Chondrocyte (in vitro differentiated cells): Measurements from ENCODE around the gene SLBP. TPM values are rescaled to one million over a fixed set of nuclear protein-coding genes. Genes with fewer than 3 reads are reported as not detected.

Experiments used
- DNase-seq: peaks from one replicate; pipeline ENCODE4 v3.0.0; 2021; ENCODE audit warnings: mixed read lengths, low spot score
- H3K27ac Mint-ChIP-seq: one replicate; pipeline ENCODE4 v1.8.0; 2021; ENCODE audit warnings: mild to moderate bottlenecking, moderate library complexity, mixed read lengths; ENCODE audit not compliant: unreplicated experiment
- H3K27me3 Mint-ChIP-seq: 2 replicates; pipeline ENCODE4 v1.8.0; 2021; ENCODE audit warnings: low read depth, mixed read lengths
- H3K36me3 Mint-ChIP-seq: 2 replicates; pipeline ENCODE4 v1.8.0; 2021; ENCODE audit warnings: low read depth, mixed read lengths
- H3K4me1 Mint-ChIP-seq: 2 replicates; pipeline ENCODE4 v1.8.0; 2021; ENCODE audit warnings: low read depth, mild to moderate bottlenecking, mixed read lengths
- H3K4me3 Mint-ChIP-seq: one replicate; pipeline ENCODE4 v1.8.0; 2021; ENCODE audit warnings: mild to moderate bottlenecking, moderate library complexity, mixed read lengths; ENCODE audit not compliant: unreplicated experiment
- H3K9me3 Mint-ChIP-seq: 2 replicates; pipeline ENCODE4 v1.8.0; 2021; ENCODE audit warnings: low read depth, mixed read lengths
- CTCF ChIP-seq: fragments of 200-600 bp; sonication (generic); IDR thresholded peaks from 2 replicates; pipeline ENCODE4 v1.5.0; 2021; ENCODE audit warnings: antibody characterized with exemption, mild to moderate bottlenecking, moderate library complexity
- total RNA-seq: library from RNA; stranded (reverse); gene quantifications from 3 replicates; pipeline ENCODE4 v1.2.1, GENCODE V29; 2021

Gene SLBP
- total RNA-seq, 1 donor from 2014 or later, result 48.7 TPM

GRCh38 chr4:1754336-1754735, 42.2 kb upstream of the SLBP start:
- no peak for DNase-seq
- no peak overlapping the region for H3K27ac Mint-ChIP-seq
- TF ChIP-seq CTCF, result no peak
- no peaks in the 10 kb centered on the region for H3K27me3 Mint-ChIP-seq
- H3K9me3 Mint-ChIP-seq, result no peaks in the 10 kb centered on the region
- H3K4me3 Mint-ChIP-seq, result no peak overlapping the region
- H3K36me3 Mint-ChIP-seq, result no peaks in the 10 kb centered on the region
- H3K4me1 Mint-ChIP-seq, result no peaks in the 10 kb centered on the region

GRCh38 chr4:1753697-1754311, 41.7 kb upstream of the SLBP start:
- Mint-ChIP-seq H3K9me3 (no peaks in the 10 kb centered on the region), H3K4me3 (no peak overlapping the region), H3K27me3 (no peaks in the 10 kb centered on the region), H3K27ac (no peak overlapping the region), H3K4me1 (no peaks in the 10 kb centered on the region), H3K36me3 (no peaks in the 10 kb centered on the region)
- TF ChIP-seq CTCF, result no peak
- DNase-seq, result no peak

GRCh38 chr4:1753294-1753696, 41.2 kb upstream of the SLBP start:
- Mint-ChIP-seq H3K36me3 (no peaks in the 10 kb centered on the region), H3K4me1 (no peaks in the 10 kb centered on the region), H3K4me3 (no peak overlapping the region), H3K27ac (no peak overlapping the region), H3K9me3 (no peaks in the 10 kb centered on the region), H3K27me3 (no peaks in the 10 kb centered on the region)
- no peak for TF ChIP-seq CTCF
- DNase-seq, result no peak

- H3K9me3 Mint-ChIP-seq, result no peaks in the 10 kb centered on the region
- H3K36me3 Mint-ChIP-seq, result no peaks in the 10 kb centered on the region
- no peaks in the 10 kb centered on the region for H3K27me3 Mint-ChIP-seq
- H3K4me3 Mint-ChIP-seq, result no peak overlapping the region
- no peak for DNase-seq
- TF ChIP-seq CTCF, result no peak
- H3K27ac Mint-ChIP-seq, result no peak overlapping the region
- no peaks in the 10 kb centered on the region for H3K4me1 Mint-ChIP-seq
These were observed 40.3 kb upstream of the SLBP start for GRCh38 chr4:1752284-1753041.

- Mint-ChIP-seq H3K9me3 (no peaks in the 10 kb centered on the region), H3K4me1 (no peaks in the 10 kb centered on the region), H3K36me3 (no peaks in the 10 kb centered on the region), H3K27me3 (no peaks in the 10 kb centered on the region), H3K27ac (no peak overlapping the region), H3K4me3 (no peak overlapping the region)
- DNase-seq, result no peak
- no peak for TF ChIP-seq CTCF
These were observed 39.8 kb upstream of the SLBP start for GRCh38 chr4:1751919-1752283.
